SK-MEL-5 (cell line): ENCODE results near the gene LIN52. TPM values are rescaled to one million over a fixed set of nuclear protein-coding genes. Genes with fewer than 3 reads are reported as not detected.

ENCODE experiments used
- DNase-seq: peaks from one replicate; pipeline ENCODE4 v3.0.0-alpha.2; 2016; ENCODE audit warnings: low read depth, low spot score
- in situ Hi-C: cut with HindIII; loops from 2 replicates; pipeline ENCODE4 v1.10.0; 2016; ENCODE audit warnings: low sequenced_read_pairs, high pct_unique_total_duplicates, low pct_unique_long_range_greater_than_20kb
- small RNA-seq, 2 experiments: library from RNA; depleted of rRNA; stranded (forward); fragments of <200 nt; gene quantifications; one replicate each; pipeline ENCODE3, GENCODE V24; 2014
- total RNA-seq: library from RNA; depleted of rRNA; stranded (reverse); fragments of >200 nt; shearing (Covaris generic); gene quantifications from 2 replicates; pipeline ENCODE4 v1.2.3, GENCODE V29; 2014; rRNA removed

LIN52 gene
- total RNA-seq, 1 experiment from 2014 or later, result 11.8 TPM

DNA sequence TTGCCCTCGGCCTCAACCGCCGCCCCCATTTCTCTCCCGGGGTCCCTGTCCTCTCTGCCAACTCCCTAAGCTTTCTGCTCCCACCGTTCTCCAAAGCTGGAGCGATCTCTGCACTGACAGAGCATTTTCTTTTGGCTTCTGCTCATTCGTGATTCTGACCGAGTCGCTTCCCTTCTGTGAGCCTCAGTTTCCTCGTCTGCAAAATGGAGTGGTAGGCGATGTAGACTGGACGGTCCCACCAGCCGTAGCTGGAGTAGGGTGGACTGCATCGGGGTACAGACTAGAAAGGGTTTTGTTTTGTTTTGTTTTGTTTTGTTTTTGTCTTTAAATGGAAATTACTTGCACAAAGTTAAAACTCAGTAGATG is 156.9 kb downstream of the LIN52 start:
- no peak for DNase-seq
- in situ Hi-C loops, result no loop called here

DNA sequence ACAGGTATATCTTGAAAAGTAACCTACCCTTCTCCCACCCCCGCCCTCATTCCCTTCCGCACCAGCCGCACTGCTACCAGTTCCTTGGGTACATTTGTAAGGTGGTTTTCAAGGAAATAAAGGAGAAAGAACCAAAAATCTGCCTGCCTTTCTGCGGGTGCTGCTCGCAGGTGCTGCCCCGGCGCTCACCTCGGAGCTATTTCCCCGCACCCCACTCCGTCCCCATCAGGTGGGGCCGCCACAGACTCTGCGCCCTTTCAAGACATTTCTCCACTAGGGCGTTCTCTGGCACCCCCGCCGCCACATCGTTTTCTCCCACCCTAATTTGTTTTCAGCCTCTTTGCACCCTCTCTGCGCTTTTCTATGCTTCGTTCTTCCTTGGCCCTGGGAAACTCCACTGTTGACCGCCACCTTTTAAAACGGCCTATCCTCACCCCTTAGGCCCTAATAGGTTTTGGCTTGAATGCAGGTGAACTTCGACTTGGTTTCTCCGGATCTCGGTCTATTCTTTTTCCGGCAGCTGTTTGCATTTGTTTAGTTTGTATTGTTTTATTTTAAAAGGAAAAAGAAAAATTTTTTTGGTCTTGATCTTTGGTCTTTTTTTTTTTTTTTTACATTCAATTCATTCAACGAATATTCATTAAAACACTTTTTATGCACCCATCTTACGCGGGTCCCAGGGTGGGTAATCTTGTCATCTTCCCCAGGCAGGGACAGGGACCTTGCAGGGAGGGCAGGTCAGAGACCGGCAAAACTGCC is 157.4 kb downstream of the LIN52 start:
- in situ Hi-C loops, result no loop called here
- DNase-seq, result no peak

DNA sequence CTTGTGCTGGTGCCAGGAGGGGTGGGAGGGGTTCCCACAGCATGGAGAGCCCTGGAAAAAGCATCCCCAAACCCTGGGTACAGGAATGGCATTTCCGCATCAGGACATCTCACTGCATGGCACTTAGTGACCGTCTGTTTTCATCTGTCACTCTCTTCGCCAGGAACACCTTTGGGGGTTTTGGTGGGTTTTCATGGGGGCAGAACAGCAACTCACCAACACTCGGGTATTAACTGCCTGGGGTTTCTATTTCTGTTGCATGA is 158.0 kb downstream of the LIN52 start:
- no peak for DNase-seq
- in situ Hi-C loops, result no loop called here

DNA sequence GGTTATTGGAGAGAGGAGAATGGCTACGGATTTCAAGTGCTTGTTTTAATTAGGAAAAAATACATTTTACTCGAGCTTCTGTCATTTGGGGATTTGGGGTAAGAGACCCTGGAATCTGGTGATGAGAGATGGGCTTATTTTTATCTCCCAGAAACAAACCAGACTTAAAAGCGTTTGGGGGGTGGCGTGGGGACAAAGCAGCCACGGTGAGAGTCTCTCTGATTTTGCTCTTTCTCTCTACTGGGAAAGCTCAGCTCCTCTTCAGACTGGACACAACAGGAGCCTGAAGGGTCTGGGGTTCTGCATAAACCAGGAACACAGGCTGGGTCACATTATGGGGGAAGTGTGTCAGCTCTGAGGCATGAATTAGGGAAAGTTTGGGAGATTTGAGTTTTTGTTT is 158.3 kb downstream of the LIN52 start:
- in situ Hi-C loops, result no loop called here
- DNase-seq, result no peak

DNA sequence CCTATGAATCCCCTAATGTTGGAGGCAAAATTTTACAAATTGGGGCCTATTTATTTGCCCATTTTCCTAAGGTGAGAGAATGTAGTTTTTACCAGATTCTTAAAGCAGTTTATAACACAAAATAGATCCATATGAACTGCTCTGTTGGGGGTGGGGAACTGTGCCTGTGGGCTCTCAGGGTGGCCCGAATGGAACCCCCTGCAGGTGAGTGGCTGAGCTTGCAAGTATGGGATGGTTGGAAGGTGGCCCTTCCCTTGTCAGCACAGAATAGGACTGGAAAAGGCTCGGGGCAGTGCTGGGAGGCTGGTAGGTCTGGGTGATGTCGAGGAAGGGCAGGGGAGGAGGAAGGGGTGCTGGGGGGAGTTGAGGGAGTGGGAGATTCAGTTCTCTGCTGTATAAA is 159.4 kb downstream of the LIN52 start:
- in situ Hi-C loops, result no loop called here

DNA sequence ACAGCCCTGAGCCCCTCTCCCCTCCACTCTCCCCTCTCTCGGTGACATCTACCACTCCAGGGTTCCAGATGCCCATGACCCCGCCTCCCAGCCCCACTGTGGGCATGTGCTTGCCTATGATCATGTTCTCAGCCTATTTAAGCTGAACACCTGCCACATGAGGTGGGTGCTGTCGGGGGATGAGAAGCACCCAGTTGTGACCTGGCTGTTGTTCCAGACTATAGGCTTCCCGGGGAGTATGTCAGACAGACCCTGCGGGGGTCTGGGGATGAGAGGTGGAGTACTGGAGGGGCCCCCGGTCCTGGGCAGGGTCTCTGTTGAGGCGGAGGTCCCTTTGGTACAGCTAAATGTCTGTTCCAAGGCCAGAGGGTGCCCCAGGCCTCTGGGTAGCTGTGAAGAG is 160.5 kb downstream of the LIN52 start:
- no peak for DNase-seq
- in situ Hi-C loops, result no loop called here

More for the DNA sequence above, 159.4 kb downstream of the LIN52 start:
- DNase-seq, result no peak

DNA sequence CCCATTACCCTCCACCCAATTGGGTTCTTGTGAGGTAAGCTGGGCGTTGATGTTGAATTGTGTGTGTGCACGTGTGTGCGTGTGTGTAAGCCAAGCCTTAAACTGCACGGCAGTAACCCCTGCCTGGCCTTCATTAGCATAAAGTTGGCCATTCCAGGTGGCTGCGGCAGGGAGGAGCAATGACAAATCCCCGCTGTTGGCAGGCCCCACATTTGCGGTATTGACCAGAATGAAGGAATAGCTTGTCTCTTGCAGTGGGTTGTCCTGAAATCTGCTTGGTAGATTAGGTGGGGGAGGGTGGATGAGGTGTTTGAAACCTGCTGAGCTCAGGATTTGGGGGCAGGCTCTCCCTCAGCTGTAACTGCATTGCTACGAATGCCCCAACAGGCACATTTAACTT is 161.8 kb downstream of the LIN52 start:
- in situ Hi-C loops, result no loop called here
- no peak for DNase-seq

DNA sequence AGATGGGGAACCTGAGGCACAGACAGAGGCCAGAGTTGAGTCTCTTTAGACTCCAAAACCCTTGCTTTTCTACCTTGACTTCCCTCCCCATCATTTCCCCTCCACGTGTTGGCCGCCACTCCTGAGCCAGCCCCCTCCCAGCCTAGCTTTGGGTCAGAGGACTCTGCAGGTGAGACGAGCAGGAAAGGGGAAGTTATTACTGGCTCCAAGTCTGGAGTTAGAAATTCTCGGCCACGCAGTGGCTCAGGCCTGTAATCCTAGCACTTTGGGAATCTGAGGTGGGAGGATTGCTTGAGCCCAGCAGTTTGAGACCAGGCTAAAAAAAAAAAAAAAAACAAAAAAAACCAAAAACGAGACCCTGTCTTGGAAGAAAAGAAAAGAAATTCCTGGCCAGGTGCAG is 163.3 kb downstream of the LIN52 start:
- in situ Hi-C loops, result no loop called here

DNA sequence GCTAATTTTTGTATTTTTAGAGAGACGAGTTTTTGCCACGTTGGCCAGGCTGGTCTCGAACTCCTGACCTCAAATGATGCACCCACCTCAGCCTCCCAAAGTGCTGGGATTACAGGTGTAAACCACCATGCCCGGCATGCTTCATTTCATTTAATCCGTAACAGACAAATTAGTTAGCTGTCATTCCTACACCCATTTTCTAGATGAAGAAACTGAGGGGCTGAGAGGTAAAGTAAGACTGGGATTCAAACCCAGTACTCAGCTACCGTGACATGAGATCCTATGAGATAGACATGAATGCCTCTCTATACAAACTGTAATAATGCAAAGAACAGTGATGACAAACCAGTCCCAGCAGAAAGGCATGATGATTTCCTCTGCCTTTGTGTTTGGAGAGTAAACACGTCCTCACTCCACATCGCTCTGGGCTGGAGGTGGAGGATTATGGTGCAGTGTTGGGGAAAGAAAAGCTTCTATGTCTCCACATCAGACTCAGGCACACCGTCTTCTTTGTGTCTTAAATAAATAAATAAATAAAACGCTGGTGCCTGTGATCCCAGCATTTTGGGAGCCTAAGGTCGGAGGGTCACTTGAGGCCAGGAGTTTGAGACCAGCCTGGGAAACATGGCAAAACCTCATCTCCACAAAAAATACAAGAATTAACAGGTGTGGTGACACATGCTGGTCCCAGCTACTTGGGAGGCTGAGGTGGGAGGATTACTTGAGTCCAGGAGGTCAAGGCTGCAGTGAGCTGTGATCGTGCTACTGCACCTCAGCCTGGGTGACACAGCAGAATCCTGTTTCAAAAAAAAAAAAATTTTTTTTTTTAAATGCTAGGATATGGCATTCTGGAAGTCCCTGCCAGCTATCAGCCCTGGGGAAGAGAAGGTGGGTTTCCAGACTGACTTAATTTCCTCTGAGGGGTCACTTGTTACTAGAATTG is 164.9 kb downstream of the LIN52 start:
- in situ Hi-C loops, result no loop called here
- DNase-seq, result no peak

More for the DNA sequence above, 163.3 kb downstream of the LIN52 start:
- DNase-seq, result no peak

Small RNAs within 50 kb of the gene (small RNA-seq; reads per million reads assigned to genes)
- gene AC006349.1 (0 reads per million in 2 experiments), gene RN7SL530P (0 reads per million in 2 experiments)

Other genes with a start within 250 kb of the LIN52 start
- 6.6 and 7.7 TPM in 2 replicates for gene PTGR2, start 233.1 kb upstream of the LIN52 start, total RNA-seq
- gene ZNF410, start 198.1 kb upstream of the LIN52 start, total RNA-seq, result 63.9 and 69.7 TPM in 2 replicates
- gene FAM161B, start 134.9 kb upstream of the LIN52 start, total RNA-seq, result 0.75 and 1.1 TPM in 2 replicates
- 22.9 and 39.0 TPM in 2 replicates for gene COQ6, start 134.7 kb upstream of the LIN52 start, total RNA-seq
- gene ENTPD5, start 65.7 kb upstream of the LIN52 start, total RNA-seq, result 8.5 and 9.3 TPM in 2 replicates
- gene BBOF1, start 65.6 kb upstream of the LIN52 start, total RNA-seq, result 1.8 and 4.0 TPM in 2 replicates
- gene ALDH6A1, start 503 bp upstream of the LIN52 start, total RNA-seq, result 11.2 and 12.9 TPM in 2 replicates
- gene VSX2, start 154.5 kb downstream of the LIN52 start, total RNA-seq, result not detected in 2 replicates
- 14.7 and 15.5 TPM in 2 replicates for gene ABCD4, start 218.0 kb downstream of the LIN52 start, total RNA-seq